Activated naive CD4-positive, alpha-beta T cell treated with anti-CD3 and anti-CD28 coated beads, Interleukin-2, amount 10 ng/mL, durations not matched to agents 7 days and 5 days (primary cell): ENCODE results near the gene CACNB2.
"Not testable (repeated sequence)": the region's sequence is repeated elsewhere in the genome, so short reads cannot be mapped to it uniquely, and the experiment has no call there.

Source experiments
- CTCF ChIA-PET: fragments of 350-600 bp; sonication (Branson Sonifier 250); formaldehyde crosslinking; loops from one replicate; lab custom pipeline; 2021; ENCODE audit warnings: antibody characterized with exemption; lab: Charles Lee
- DNase-seq: peaks from one replicate; pipeline ENCODE4 v3.0.0-alpha.2; 2020
- H3K27ac Mint-ChIP-seq: one replicate; pipeline ENCODE4 v1.8.0; 2021; ENCODE audit warnings: mild to moderate bottlenecking, moderate library complexity, mixed read lengths
- H3K27me3 Mint-ChIP-seq: one replicate; pipeline ENCODE4 v1.8.0; 2021; ENCODE audit warnings: mild to moderate bottlenecking, mixed read lengths
- H3K36me3 Mint-ChIP-seq: one replicate; pipeline ENCODE4 v1.8.0; 2021; ENCODE audit warnings: mixed read lengths
- H3K4me1 Mint-ChIP-seq: one replicate; pipeline ENCODE4 v1.8.0; 2021; ENCODE audit warnings: mixed read lengths
- H3K4me3 Mint-ChIP-seq: one replicate; pipeline ENCODE4 v1.8.0; 2021; ENCODE audit warnings: mild to moderate bottlenecking, moderate library complexity, mixed read lengths
- H3K9me3 Mint-ChIP-seq: one replicate; pipeline ENCODE4 v1.8.0; 2021; ENCODE audit warnings: mixed read lengths

Gene CACNB2

GRCh38 chr10:18134921-18135320, 5.3 kb upstream of the CACNB2 start:
- no peak overlapping the region for H3K27ac Mint-ChIP-seq

GRCh38 chr10:18136073-18136791, 4.0 kb upstream of the CACNB2 start:
- no peak overlapping the region for H3K4me3 Mint-ChIP-seq
- H3K9me3 Mint-ChIP-seq, result no peaks in the 10 kb centered on the region
- H3K27me3 Mint-ChIP-seq, result peaks cover 28% of the 10 kb centered on the region
- no peak for DNase-seq
- H3K4me1 Mint-ChIP-seq, result no peaks in the 10 kb centered on the region
- no peak overlapping the region for H3K27ac Mint-ChIP-seq
- no peaks in the 10 kb centered on the region for H3K36me3 Mint-ChIP-seq
- CTCF ChIA-PET, result no interaction called here

More at GRCh38 chr10:18134921-18135320, 5.3 kb upstream of the CACNB2 start:
- H3K4me1 Mint-ChIP-seq, result no peaks in the 10 kb centered on the region
- DNase-seq, result no peak
- peaks cover 15% of the 10 kb centered on the region for H3K27me3 Mint-ChIP-seq
- H3K36me3 Mint-ChIP-seq, result no peaks in the 10 kb centered on the region
- no peak overlapping the region for H3K4me3 Mint-ChIP-seq
- CTCF ChIA-PET, result no interaction called here
- no peaks in the 10 kb centered on the region for H3K9me3 Mint-ChIP-seq

GRCh38 chr10:18137111-18137510, 3.1 kb upstream of the CACNB2 start:
- H3K36me3 Mint-ChIP-seq, result peaks cover 1% of the 10 kb centered on the region
- DNase-seq, result no peak
- no peaks in the 10 kb centered on the region for H3K9me3 Mint-ChIP-seq
- H3K27me3 Mint-ChIP-seq, result peaks cover 37% of the 10 kb centered on the region
- H3K4me1 Mint-ChIP-seq, result peaks cover 3% of the 10 kb centered on the region
- CTCF ChIA-PET, result no interaction called here
- H3K4me3 Mint-ChIP-seq, result no peak overlapping the region
- no peak overlapping the region for H3K27ac Mint-ChIP-seq

- peaks cover 3% of the 10 kb centered on the region for H3K4me1 Mint-ChIP-seq
- H3K4me3 Mint-ChIP-seq, result no peak overlapping the region
- peaks cover 1% of the 10 kb centered on the region for H3K36me3 Mint-ChIP-seq
- no peak for DNase-seq
- H3K27ac Mint-ChIP-seq, result no peak overlapping the region
- peaks cover 47% of the 10 kb centered on the region for H3K27me3 Mint-ChIP-seq
- CTCF ChIA-PET, result no interaction called here
- H3K9me3 Mint-ChIP-seq, result no peaks in the 10 kb centered on the region
Measured at GRCh38 chr10:18140957-18141845, 977 bp downstream of the CACNB2 start.

GRCh38 chr10:18142151-18142550, 1.9 kb downstream of the CACNB2 start:
- H3K4me3 Mint-ChIP-seq, result no peak overlapping the region
- peaks cover 1% of the 10 kb centered on the region for H3K36me3 Mint-ChIP-seq
- no peaks in the 10 kb centered on the region for H3K9me3 Mint-ChIP-seq
- no peak for DNase-seq
- no peak overlapping the region for H3K27ac Mint-ChIP-seq
- H3K27me3 Mint-ChIP-seq, result peaks cover 47% of the 10 kb centered on the region
- H3K4me1 Mint-ChIP-seq, result peaks cover 3% of the 10 kb centered on the region
- CTCF ChIA-PET, result no interaction called here

GRCh38 chr10:18144396-18144795, 4.2 kb downstream of the CACNB2 start:
- H3K9me3 Mint-ChIP-seq, result no peaks in the 10 kb centered on the region
- no peak overlapping the region for H3K27ac Mint-ChIP-seq
- H3K4me3 Mint-ChIP-seq, result no peak overlapping the region
- DNase-seq, result no peak
- peaks cover 3% of the 10 kb centered on the region for H3K4me1 Mint-ChIP-seq
- peaks cover 37% of the 10 kb centered on the region for H3K27me3 Mint-ChIP-seq
- peaks cover 1% of the 10 kb centered on the region for H3K36me3 Mint-ChIP-seq
- CTCF ChIA-PET, result no interaction called here

GRCh38 chr10:18144928-18145327, 4.7 kb downstream of the CACNB2 start:
- CTCF ChIA-PET, result no interaction called here
- Mint-ChIP-seq H3K9me3 (no peaks in the 10 kb centered on the region), H3K4me3 (no peak overlapping the region), H3K27me3 (peaks cover 32% of the 10 kb centered on the region), H3K36me3 (peaks cover 1% of the 10 kb centered on the region), H3K27ac (no peak overlapping the region), H3K4me1 (peaks cover 3% of the 10 kb centered on the region)
- DNase-seq, result no peak

GRCh38 chr10:18145652-18146051, 5.4 kb downstream of the CACNB2 start:
- H3K36me3 Mint-ChIP-seq, result peaks cover 1% of the 10 kb centered on the region
- H3K9me3 Mint-ChIP-seq, result no peaks in the 10 kb centered on the region
- H3K4me3 Mint-ChIP-seq, result no peak overlapping the region
- peaks cover 3% of the 10 kb centered on the region for H3K4me1 Mint-ChIP-seq
- no peak overlapping the region for H3K27ac Mint-ChIP-seq
- DNase-seq, result no peak
- H3K27me3 Mint-ChIP-seq, result peaks cover 25% of the 10 kb centered on the region
- CTCF ChIA-PET, result interaction anchor here (0.6 kb wide), 1 partner anchor 43 kb away, joined by 3 read pairs; no protein-coding TSS in a partner anchor

- Mint-ChIP-seq H3K9me3 (no peaks in the 10 kb centered on the region), H3K27me3 (no peaks in the 10 kb centered on the region), H3K27ac (no peak overlapping the region), H3K4me3 (no peak overlapping the region), H3K4me1 (no peaks in the 10 kb centered on the region), H3K36me3 (no peaks in the 10 kb centered on the region)
- no peak for DNase-seq
- CTCF ChIA-PET, result no interaction called here
Measured at GRCh38 chr10:18149196-18149800, 9.1 kb downstream of the CACNB2 start.

- Mint-ChIP-seq H3K4me1 (no peaks in the 10 kb centered on the region), H3K4me3 (no peak overlapping the region), H3K27ac (no peak overlapping the region), H3K36me3 (no peaks in the 10 kb centered on the region), H3K9me3 (no peaks in the 10 kb centered on the region), H3K27me3 (no peaks in the 10 kb centered on the region)
- CTCF ChIA-PET, result no interaction called here
- no peak for DNase-seq
Measured at GRCh38 chr10:18151356-18151890, 11.2 kb downstream of the CACNB2 start.

- H3K27me3 Mint-ChIP-seq, CTCF ChIA-PET, H3K27ac Mint-ChIP-seq, DNase-seq, H3K9me3 Mint-ChIP-seq, H3K4me3 Mint-ChIP-seq, H3K36me3 Mint-ChIP-seq, H3K4me1 Mint-ChIP-seq: not testable (repeated sequence)
Measured at GRCh38 chr10:18153381-18153780, 13.2 kb downstream of the CACNB2 start.

- H3K36me3 Mint-ChIP-seq, result no peaks in the 10 kb centered on the region
- DNase-seq, result no peak
- no peaks in the 10 kb centered on the region for H3K9me3 Mint-ChIP-seq
- H3K4me1 Mint-ChIP-seq, result no peaks in the 10 kb centered on the region
- no peak overlapping the region for H3K4me3 Mint-ChIP-seq
- H3K27ac Mint-ChIP-seq, result no peak overlapping the region
- CTCF ChIA-PET, result no interaction called here
- H3K27me3 Mint-ChIP-seq, result no peaks in the 10 kb centered on the region
Measured at GRCh38 chr10:18155321-18155720, 15.1 kb downstream of the CACNB2 start.

- H3K36me3 Mint-ChIP-seq, H3K4me1 Mint-ChIP-seq, DNase-seq, H3K27ac Mint-ChIP-seq, H3K27me3 Mint-ChIP-seq, H3K4me3 Mint-ChIP-seq, H3K9me3 Mint-ChIP-seq, CTCF ChIA-PET: not testable (repeated sequence)
Measured at GRCh38 chr10:18156797-18157196, 16.6 kb downstream of the CACNB2 start.

- H3K27me3 Mint-ChIP-seq, result no peaks in the 10 kb centered on the region
- DNase-seq, result no peak
- H3K9me3 Mint-ChIP-seq, result no peaks in the 10 kb centered on the region
- no peaks in the 10 kb centered on the region for H3K36me3 Mint-ChIP-seq
- CTCF ChIA-PET, result no interaction called here
- H3K4me1 Mint-ChIP-seq, result no peaks in the 10 kb centered on the region
- H3K4me3 Mint-ChIP-seq, result no peak overlapping the region
- no peak overlapping the region for H3K27ac Mint-ChIP-seq
Measured at GRCh38 chr10:18157881-18158280, 17.7 kb downstream of the CACNB2 start.
